Lung (tissue), 12 donors: ENCODE results near the gene C1orf210. TPM values are rescaled to one million over a fixed set of nuclear protein-coding genes. Genes with fewer than 3 reads are reported as not detected.
A peak's percentile ranks its signal among the peaks of the same experiment; 100 is the strongest.

Experiments
- ATAC-seq: fragments of 200-7000 bp; cut with Tn5 transposase; one replicate; pipeline ENCODE4 v1.9.1; 2020; ENCODE audit warnings: moderate number of reproducible peaks; ENCODE audit not compliant: insufficient read depth, low FRiP score
- DNase-seq, 3 donors: peaks; one replicate each; pipeline ENCODE4 v3.0.0-alpha.2; 2013 to 2017
- H3K27ac ChIP-seq, 2 donors: one replicate each; pipeline ENCODE4 v1.5.1; 2013; ENCODE audit warnings: mild to moderate bottlenecking in 2 of 2, moderate library complexity in 2 of 2, control low read depth in 1 of 2, inconsistent platforms in 1 of 2, low read depth in 1 of 2, low read length in 1 of 2
- H3K27me3 ChIP-seq, 3 donors: one replicate each; pipeline ENCODE4 v1.5.1; 2013; ENCODE audit warnings: low read length in 2 of 3; ENCODE audit not compliant: control insufficient read depth in 3 of 3, insufficient read depth in 3 of 3
- H3K36me3 ChIP-seq, 4 donors: one replicate each; pipeline ENCODE4 v1.5.1; 2013; ENCODE audit warnings: low read length in 4 of 4, mild to moderate bottlenecking in 1 of 4, moderate library complexity in 1 of 4; ENCODE audit not compliant: control insufficient read depth in 4 of 4, insufficient read depth in 4 of 4
- H3K4me1 ChIP-seq, 5 donors: one replicate each; pipeline ENCODE4 v1.5.1; 2013; ENCODE audit warnings: low read length in 5 of 5, mild to moderate bottlenecking in 2 of 5, moderate library complexity in 1 of 5; ENCODE audit not compliant: control insufficient read depth in 5 of 5, insufficient read depth in 5 of 5
- H3K4me3 ChIP-seq: one replicate; pipeline ENCODE4 v1.5.1; 2013; ENCODE audit warnings: mild to moderate bottlenecking, control low read depth, moderate library complexity
- H3K9ac ChIP-seq, 2 donors: one replicate each; pipeline ENCODE4 v1.5.1; 2013; ENCODE audit warnings: low read length in 2 of 2, control low read depth in 1 of 2; ENCODE audit not compliant: insufficient read depth in 1 of 2
- H3K9me3 ChIP-seq, 4 donors: one replicate each; pipeline ENCODE4 v1.5.1; 2013; ENCODE audit warnings: low read length in 3 of 4, mild to moderate bottlenecking in 1 of 4, moderate library complexity in 1 of 4; ENCODE audit not compliant: control insufficient read depth in 4 of 4, insufficient read depth in 3 of 4
- CTCF ChIP-seq: IDR thresholded peaks from 2 replicates; pipeline ENCODE4 v1.5.1; 2012; ENCODE audit warnings: mild to moderate bottlenecking; ENCODE audit errors: control extremely low read depth, extremely low read depth
- WGBS, 2 donors: extraction: QIAGEN DNeasy Blood & Tissue Kit; methylation state at CpG; one replicate each; pipeline ENCODE4 v1.1.7; 2013; 5-methylcytosine and 5-hydroxymethylcytosine counted together
- polyA plus RNA-seq, 2 donors: library from polyadenylated mRNA; stranded (reverse); fragments of 200-250 nt; gene quantifications; one replicate each; pipeline ENCODE4 v1.2.1, GENCODE V29; 2013
- total RNA-seq, 2 donors: library from RNA; depleted of rRNA in 1 of 2; stranded (reverse); fragments of >200 nt in 1 of 2; gene quantifications; one replicate each; pipeline ENCODE4 v1.2.1, GENCODE V29; 2014 to 2021
- donor health status: control.
- donor health status: control.
- donor health status: Bipolar disorder and iron deficiency.
- donor health status: healthy.
- donor health status: DM: yes; HTN: yes; CAD: no.

The C1orf210 gene
- total and polyA plus RNA-seq, 4 donors: 10.4 to 25.9 (median 21.0) TPM

- Histone ChIP-seq H3K4me1 (peaks cover 0 to 6% (median 0%) of the 10 kb centered on the region in 5 donors), H3K9ac (no peak overlapping the region), H3K27ac (peak overlapping the region; percentile 25 to 68), H3K36me3 (no peaks in the 10 kb centered on the region), H3K27me3 (no peaks in the 10 kb centered on the region), H3K4me3 (peak overlapping the region; percentile 1), H3K9me3 (peaks cover 0 to 10% (median 2%) of the 10 kb centered on the region in 4 donors)
- peak in 2 of 3 donors; percentile 27 to 48 for DNase-seq
- no peak for TF ChIP-seq CTCF
- WGBS, 2 donors: 23 to 38% methylated on average over 6 of the region's 6 CpGs
- ATAC-seq: peak; percentile 82
Observed at GRCh38 chr1:43329995-43330751, 44.8 kb upstream of the C1orf210 start.

GRCh38 chr1:43327549-43328292 is 42.3 kb upstream of the C1orf210 start:
- Histone ChIP-seq H3K36me3 (peaks cover 0 to 2% (median 0%) of the 10 kb centered on the region in 4 donors), H3K4me3 (no peak overlapping the region), H3K27ac (no peak overlapping the region), H3K27me3 (no peaks in the 10 kb centered on the region), H3K9ac (no peak overlapping the region), H3K9me3 (peaks cover 0 to 13% (median 3%) of the 10 kb centered on the region in 4 donors), H3K4me1 (peaks cover 0 to 6% (median 0%) of the 10 kb centered on the region in 5 donors)
- 95 to 96% methylated on average over 1 of the region's 1 CpG for WGBS, 2 donors
- DNase-seq: no peak
- TF ChIP-seq CTCF: no peak
- ATAC-seq: no peak

- Histone ChIP-seq H3K4me1 (peaks cover 0 to 8% (median 0%) of the 10 kb centered on the region in 5 donors), H3K27me3 (no peaks in the 10 kb centered on the region), H3K4me3 (no peak overlapping the region), H3K36me3 (peaks cover 0 to 4% (median 0%) of the 10 kb centered on the region in 4 donors), H3K9me3 (peaks cover 0 to 13% (median 3%) of the 10 kb centered on the region in 4 donors), H3K27ac (no peak overlapping the region), H3K9ac (no peak overlapping the region)
- DNase-seq: no peak
- no peak for TF ChIP-seq CTCF
- ATAC-seq: no peak
Observed at GRCh38 chr1:43325381-43325780, 40.0 kb upstream of the C1orf210 start.
